Neural cell (in vitro differentiated cells): Measurements from ENCODE around the gene FCHO2.

ENCODE experiments used
- CTCF ChIP-seq: fragments of 450-650 bp; IDR thresholded peaks from 2 replicates; pipeline ENCODE4 v1.5.1; 2014; ENCODE audit warnings: antibody characterized with exemption, mild to moderate bottlenecking, moderate library complexity; ENCODE audit not compliant: poor library complexity, severe bottlenecking
- REST ChIP-seq: IDR thresholded peaks from 2 replicates; pipeline ENCODE4 v1.6.1; 2012; ENCODE audit warnings: borderline replicate concordance

GRCh38 chr5:72947498-72947897, 8.3 kb upstream of the FCHO2 start:
- no peak for TF ChIP-seq CTCF
- TF ChIP-seq REST = no peak
